Glomerular visceral epithelial cell (primary cell): ENCODE measurements around the gene COL4A2.
A peak's percentile ranks its signal among the peaks of the same experiment; 100 is the strongest.
"Not testable (repeated sequence)": the region's sequence is repeated elsewhere in the genome, so short reads cannot be mapped to it uniquely, and the experiment has no call there.

Experiments used
- DNase-seq: peaks from one replicate; pipeline ENCODE4 v3.0.0-alpha.2; 2016; ENCODE audit errors: extremely low spot score

COL4A2 gene

DNA sequence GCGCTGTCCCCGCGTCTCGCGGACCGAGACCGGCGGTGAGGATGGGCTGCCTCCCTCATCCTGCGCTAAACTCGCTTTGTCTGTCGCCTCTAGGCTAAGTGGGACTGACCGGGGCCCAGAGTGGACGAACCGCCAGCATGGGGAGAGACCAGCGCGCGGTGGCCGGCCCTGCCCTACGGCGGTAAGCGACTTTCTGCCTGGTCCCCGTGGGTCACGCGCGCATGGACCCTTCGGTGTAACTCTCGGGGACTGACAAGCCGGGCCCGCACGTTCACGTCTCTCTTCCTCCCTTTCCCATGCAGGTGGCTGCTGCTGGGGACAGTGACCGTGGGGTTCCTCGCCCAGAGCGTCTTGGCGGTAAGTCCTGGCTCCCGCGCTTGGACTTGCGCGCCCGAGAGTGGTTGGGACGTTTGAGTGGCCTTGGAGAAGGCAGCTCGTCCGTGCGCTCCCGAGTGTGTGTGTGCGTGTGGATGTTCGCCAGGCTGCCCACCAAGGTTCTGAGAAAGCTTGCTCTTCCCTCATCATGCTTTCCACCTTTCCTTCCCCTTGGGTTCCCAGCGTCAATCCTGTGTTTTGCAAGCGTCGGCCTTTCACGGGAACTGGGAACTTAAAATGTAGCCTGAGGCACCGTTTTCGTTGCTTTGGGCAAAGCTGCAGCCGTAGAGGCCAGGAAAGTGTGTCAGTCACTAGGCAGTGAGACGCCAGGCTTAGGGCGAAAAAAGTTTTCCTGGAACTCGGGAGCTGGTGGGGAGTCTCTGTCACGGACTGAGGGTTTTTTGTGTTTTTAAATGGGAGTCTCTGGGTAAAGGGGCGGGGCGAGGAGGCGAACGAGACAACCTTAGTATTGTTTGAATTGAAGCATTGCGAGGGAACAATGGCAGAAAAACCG is 927 bp downstream of the COL4A2 start:
- peak; percentile 70 for DNase-seq

DNA sequence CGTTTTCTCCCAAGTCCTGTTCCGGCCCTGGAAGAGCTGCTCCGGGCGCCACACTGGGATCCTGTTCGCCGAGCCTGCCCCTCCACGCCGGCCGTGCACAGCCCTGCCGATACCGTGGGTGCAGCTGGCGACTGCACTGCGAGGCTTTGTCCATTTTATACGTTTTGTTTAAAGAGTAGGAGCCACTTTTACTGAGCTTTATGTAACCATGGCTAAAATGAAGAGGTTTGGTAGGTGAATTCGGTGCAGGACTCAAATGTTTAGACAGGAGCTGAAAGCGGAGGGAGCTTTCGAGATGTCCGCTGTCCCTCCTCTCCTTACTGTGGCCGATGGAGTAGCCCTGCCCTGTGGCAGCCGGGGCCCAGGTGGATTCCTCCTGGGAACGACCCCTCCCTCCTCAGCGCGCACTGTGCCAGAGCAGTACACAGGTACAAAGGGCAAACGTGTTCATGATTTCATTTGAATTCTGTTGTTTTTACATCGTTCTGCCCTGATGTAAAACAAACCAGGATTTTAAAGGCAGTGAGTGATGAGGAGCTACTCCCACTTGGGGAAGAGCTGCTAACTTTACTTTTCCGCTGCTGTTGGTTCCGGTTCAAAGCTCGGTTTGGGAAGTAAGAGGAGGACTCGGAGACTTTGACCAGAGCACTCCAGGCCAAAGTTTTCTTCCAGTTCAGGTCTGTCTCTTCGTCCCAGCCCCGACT is 1.7 kb downstream of the COL4A2 start:
- no peak for DNase-seq

GRCh38 chr13:110309661-110310524 is 2.8 kb downstream of the COL4A2 start:
- no peak for DNase-seq

- DNase-seq: no peak
These were observed 3.7 kb downstream of the COL4A2 start for GRCh38 chr13:110310541-110311442.

- no peak for DNase-seq
These were observed 4.6 kb downstream of the COL4A2 start for GRCh38 chr13:110311443-110312338.

DNA sequence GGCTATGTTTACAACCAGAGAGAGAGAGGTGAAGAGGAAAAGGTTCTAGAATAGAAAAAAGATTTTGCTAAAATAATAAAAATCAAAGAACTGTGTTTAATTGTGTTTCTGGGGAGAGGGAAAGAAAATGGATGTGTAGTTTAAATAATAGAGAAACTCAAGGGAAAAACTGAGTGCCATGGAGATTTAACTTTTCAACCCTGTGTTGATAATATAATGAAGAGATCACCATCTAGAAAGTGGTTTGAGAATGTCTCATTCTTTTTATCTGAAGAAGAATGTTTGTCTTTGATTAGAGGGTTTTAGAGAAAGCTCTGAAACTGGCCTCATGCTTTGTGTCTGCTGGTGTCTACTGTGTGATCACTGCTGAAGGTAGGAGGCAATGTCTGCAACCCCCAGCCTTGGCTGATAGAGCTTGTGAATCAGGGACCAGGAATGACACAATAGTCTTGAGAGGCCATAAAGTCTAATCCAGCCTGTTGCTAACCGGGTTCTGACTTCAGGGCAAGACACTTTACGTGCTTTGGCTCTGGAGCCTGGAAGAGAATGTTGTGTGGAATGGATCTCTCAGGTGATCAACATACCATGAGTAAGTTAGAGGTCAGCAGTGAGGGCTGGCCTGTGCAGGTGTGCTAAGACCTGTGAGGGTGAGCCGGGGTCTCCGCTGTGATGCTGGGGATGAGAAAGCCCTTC is 5.4 kb downstream of the COL4A2 start:
- peak; percentile 70 for DNase-seq

DNA sequence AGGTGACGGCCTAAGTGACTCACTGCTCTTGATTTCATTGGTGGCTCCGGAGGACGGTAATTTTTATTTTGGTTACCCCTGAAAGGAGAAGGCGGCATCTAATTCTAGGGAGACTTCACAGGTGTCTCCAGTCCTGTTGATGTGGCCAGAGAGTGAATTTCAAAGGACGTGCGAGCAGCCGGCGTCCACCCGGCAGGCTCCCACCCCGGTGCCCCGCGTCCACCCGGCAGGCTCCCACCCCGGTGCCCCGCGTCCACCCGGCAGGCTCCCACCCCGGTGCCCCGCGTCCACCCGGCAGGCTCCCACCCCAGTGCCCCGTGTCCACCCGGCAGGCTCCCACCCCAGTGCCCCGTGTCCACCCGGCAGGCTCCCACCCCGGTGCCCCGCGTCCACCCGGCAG is 6.2 kb downstream of the COL4A2 start:
- not testable (repeated sequence) for DNase-seq

DNA sequence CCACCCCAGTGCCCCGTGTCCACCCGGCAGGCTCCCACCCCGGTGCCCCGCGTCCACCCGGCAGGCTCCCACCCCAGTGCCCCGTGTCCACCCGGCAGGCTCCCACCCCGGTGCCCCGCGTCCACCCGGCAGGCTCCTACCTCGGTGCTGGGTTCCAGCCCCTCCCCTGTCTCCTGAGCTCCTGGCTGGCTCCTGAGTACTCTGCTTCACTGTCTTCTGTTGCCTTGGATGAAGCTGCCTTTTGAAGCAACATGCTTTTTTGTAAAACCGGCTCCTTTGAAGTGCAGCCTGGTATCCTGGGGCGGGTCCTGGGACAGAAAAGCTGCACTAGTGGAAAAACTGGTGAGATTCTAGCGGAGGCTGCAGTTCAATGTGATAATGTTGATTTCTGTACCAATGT is 6.6 kb downstream of the COL4A2 start:
- DNase-seq: not testable (repeated sequence)

- no peak for DNase-seq
These were observed 7.6 kb downstream of the COL4A2 start for GRCh38 chr13:110314516-110315245.

DNA sequence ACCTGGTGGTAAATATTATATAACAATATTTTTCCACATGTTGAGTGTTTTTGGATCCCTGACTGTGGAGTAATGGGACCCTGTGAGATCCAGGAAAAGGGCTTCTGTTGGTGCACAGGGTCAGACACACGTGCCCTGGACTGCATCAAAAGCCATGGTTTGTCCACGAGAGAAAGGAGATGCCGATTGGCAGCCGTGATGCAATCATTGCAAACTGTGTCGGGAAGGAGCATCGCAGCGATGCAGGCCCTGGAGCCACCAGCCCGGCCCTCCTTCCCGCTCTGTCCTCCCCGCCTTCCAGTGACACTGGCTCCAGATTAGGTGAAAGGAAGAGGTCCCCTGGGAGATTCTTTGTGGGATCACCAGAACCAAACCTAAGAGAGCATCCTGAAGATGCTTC is 9.1 kb downstream of the COL4A2 start:
- no peak for DNase-seq

DNA sequence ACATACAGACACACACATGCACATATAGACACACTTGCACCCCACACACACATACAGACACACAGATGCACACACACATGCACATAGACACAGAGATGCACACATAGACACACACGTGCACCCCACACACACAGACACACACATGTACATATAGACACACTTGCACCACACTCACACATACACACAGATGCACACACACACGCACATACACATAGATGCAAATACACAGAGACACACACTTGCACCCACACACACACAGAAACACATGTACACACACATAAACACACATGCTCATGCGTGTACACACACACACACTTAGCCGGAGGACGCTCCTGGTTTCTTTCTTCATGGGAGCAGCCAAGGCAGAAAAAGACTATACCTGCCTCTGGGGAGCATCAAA is 10.0 kb downstream of the COL4A2 start:
- DNase-seq: no peak

- no peak for DNase-seq
These were observed 10.6 kb downstream of the COL4A2 start for GRCh38 chr13:110317496-110318195.

DNA sequence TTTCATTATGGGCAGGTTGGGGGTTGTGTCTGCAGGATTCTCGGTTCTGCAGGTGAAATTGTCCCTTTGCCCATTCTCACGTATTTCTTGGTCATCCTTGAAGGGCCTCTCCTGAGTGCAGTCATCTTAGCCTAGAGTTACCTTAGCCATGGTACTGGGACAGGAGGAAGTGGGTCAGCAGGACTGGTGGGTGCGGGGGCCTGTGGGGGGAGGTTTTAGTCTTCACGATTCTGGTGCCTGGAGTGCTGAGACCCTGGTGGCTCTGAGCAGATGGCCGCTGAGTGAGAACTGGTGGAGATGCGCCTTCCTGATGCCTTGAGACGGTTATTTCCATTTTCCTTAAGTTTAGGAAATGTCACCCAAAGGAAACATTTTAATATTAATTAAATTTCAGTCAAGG is 11.8 kb downstream of the COL4A2 start:
- no peak for DNase-seq

DNA sequence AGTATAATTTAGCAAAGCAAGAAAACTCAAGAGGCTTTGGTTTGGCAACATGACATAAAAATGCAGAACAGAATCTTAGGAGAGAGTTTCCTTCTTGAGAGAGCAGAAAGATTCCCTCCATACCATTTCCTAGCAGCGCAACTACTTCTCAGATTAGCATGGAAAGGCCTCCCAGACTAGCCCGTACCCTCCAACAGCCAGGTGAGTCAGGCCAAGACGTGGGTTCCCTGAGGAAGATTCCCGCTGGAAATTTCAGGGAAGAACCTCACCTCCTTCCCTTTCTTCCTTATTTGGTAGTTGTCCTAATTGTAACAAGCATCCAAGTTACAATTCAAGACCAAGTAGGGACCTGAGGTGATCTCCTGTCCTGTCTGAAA is 12.3 kb downstream of the COL4A2 start:
- DNase-seq: no peak

DNA sequence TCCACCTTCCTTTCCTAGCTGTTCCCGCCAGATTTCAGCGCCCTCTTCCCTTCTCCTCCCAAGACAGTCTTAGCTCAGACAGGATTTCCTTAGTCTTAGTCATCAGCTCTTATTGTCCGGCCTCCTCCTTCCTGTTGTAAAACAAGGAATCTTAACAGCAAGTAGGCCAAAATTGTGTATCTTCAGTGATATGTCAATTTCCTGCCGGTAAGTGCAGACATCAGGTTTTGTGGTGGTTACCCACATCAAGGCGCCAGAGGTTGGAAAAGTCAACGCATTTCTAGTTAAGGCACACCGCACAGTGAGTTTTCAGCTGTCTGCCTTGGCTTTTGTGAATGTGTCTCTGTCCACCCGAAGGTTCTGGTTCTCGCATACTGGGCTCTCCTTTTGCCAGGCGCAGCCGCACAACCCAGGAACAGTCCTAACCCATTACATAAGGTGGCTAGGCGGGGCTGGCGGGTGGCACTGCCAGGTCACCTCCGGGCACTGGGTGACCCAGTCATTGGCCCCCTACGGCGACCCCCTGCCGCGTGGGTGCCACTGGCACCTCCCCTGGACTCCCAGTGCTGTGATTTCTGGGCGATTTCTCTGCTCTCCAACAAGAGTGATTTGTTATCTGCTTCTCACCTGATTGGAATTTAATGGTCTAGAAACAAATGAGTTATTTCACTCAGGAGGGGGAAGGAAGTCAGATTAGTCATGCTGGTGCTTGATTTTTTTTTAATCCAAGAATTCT is 12.9 kb downstream of the COL4A2 start:
- DNase-seq: peak; percentile 97

DNA sequence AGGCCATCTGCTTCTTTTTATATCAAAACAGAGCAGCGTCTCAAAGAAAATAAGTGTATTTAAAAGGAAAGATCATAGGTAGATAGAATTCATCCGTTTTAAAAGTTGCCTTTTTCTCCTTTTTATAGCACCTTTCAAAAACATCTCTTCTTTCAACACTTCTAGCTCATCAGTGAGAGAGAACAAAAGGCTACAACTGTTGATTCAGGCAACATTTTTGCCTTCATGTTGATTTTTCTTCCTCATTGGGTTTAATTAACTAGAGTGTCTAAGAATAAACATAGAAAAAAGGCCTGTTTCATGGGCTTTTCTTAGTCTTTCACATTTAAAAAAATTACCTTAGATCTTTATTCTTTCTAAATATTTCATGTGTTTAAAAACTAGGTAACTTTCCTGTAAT is 13.6 kb downstream of the COL4A2 start:
- no peak for DNase-seq

GRCh38 chr13:110321573-110321972 is 14.5 kb downstream of the COL4A2 start:
- not testable (repeated sequence) for DNase-seq
